Thyroid gland (tissue), 4 donors: ENCODE data around the gene AK9. TPM values are rescaled to one million over a fixed set of nuclear protein-coding genes. Genes with fewer than 3 reads are reported as not detected.

Source experiments
- DNase-seq, 2 donors: peaks; one replicate each; pipeline ENCODE4 v3.0.0-alpha.2; 2019
- H3K27ac ChIP-seq, 3 donors: fragments of 200-600 bp; sonication (generic); 1 replicate in 2 of 3; 2 replicates in 1 of 3; pipeline ENCODE4 v1.5.1; 2016 to 2019; ENCODE audit warnings: mild to moderate bottlenecking in 1 of 3, moderate library complexity in 1 of 3
- H3K27me3 ChIP-seq: fragments of 200-600 bp; sonication (generic); one replicate; pipeline ENCODE4 v1.5.1; 2019
- H3K36me3 ChIP-seq, 2 donors: fragments of 200-600 bp; sonication (generic); one replicate each; pipeline ENCODE4 v1.5.1; 2016 to 2019
- H3K4me1 ChIP-seq, 2 donors: fragments of 200-600 bp; sonication (generic); one replicate each; pipeline ENCODE4 v1.5.1; 2017 to 2019
- H3K4me3 ChIP-seq, 3 donors: fragments of 200-600 bp; sonication (generic); replicated peaks in 1 of 3; 1 replicate in 2 of 3; 2 replicates in 1 of 3; pipeline ENCODE4 v1.5.1; 2016; ENCODE audit warnings: mild to moderate bottlenecking in 1 of 3
- H3K9me3 ChIP-seq: fragments of 200-600 bp; sonication (generic); one replicate; pipeline ENCODE4 v1.5.1; 2017
- POLR2A ChIP-seq, 2 donors: fragments of 450-650 bp; IDR thresholded peaks; one replicate each; pipeline ENCODE4 v1.6.1; 2017; ENCODE audit warnings: antibody characterized with exemption in 2 of 2, mild to moderate bottlenecking in 2 of 2, moderate library complexity in 1 of 2
- WGBS, 2 donors: methylation state at CpG; one replicate each; pipeline ENCODE4 v1.1.5; 2017; 5-methylcytosine and 5-hydroxymethylcytosine counted together
- intact Hi-C: fragments of 100-400 bp; cut with DNase I; formaldehyde crosslinking; loops from one replicate; pipeline ENCODE4 v1.15.1; 2023
- total RNA-seq, 4 donors: library from RNA; depleted of rRNA; stranded (reverse); fragments of >200 nt; gene quantifications; one replicate each; pipeline ENCODE4 v1.2.3, GENCODE V29; 2016
- TF ChIP-seq, protein P1 (sequence below), 6 experiments: fragments of 200-600 bp in 3 of 6; fragments of 450-650 bp in 3 of 6; sonication (generic) in 3 of 6; IDR thresholded peaks; one replicate each; pipeline ENCODE4 v1.5.1; 2016 to 2019; ENCODE audit warnings: antibody characterized with exemption in 6 of 6, mild to moderate bottlenecking in 2 of 6, inconsistent platforms in 1 of 6, moderate library complexity in 1 of 6

Gene AK9
- total RNA-seq, 4 donors from 2014 or later: 12.5 to 42.6 (median 15.3) TPM

DNA sequence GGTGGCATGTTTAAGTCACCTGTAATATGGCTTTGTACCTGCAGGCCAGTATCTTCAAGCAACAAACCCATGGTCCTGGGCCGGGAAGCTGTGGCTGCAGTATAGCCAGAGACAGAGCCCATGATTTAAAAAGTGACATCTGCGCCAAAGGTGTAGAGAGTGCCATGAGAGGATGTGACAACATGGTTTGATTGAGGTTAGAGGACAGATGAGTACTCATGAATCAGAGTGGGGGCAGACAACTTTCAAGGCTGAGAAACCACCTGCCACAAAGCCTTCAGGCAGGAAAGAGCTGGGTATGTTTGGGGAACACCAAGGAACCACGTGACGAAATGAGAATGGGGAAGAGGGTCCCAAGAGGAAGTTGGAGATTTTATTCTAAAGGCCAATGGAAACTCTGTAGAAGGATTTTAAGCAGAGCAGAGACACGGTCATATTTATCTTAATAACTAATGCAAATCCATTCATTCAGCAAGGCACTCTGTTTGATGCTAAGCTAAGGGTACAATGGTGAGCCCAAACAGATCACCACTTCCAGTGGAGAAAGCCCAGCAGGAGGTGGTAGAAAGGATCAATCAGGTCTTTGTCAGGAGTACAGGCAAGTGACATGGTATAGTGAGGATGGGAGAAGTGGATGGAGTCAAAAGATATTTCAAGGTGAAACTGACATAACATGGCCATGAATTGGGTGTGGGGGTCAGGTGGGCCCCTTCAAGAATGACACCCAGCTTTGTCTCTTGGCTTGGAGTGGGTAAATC, 232.0 kb downstream of the AK9 start:
- WGBS, 2 donors: 89 to 91% methylated on average over 5 of the region's 5 CpGs
- H3K4me1 ChIP-seq: peaks cover 24 to 39% of the 10 kb centered on the region in 2 donors
- no peak overlapping the region for H3K27ac ChIP-seq
- no peak overlapping the region for H3K4me3 ChIP-seq
- H3K27me3 ChIP-seq: no peaks in the 10 kb centered on the region
- TF ChIP-seq, protein P1, sequence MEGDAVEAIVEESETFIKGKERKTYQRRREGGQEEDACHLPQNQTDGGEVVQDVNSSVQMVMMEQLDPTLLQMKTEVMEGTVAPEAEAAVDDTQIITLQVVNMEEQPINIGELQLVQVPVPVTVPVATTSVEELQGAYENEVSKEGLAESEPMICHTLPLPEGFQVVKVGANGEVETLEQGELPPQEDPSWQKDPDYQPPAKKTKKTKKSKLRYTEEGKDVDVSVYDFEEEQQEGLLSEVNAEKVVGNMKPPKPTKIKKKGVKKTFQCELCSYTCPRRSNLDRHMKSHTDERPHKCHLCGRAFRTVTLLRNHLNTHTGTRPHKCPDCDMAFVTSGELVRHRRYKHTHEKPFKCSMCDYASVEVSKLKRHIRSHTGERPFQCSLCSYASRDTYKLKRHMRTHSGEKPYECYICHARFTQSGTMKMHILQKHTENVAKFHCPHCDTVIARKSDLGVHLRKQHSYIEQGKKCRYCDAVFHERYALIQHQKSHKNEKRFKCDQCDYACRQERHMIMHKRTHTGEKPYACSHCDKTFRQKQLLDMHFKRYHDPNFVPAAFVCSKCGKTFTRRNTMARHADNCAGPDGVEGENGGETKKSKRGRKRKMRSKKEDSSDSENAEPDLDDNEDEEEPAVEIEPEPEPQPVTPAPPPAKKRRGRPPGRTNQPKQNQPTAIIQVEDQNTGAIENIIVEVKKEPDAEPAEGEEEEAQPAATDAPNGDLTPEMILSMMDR (IDR thresholded peaks at IDR 0.05): no peak
- H3K9me3 ChIP-seq: no peaks in the 10 kb centered on the region
- DNase-seq: no peak
- intact Hi-C loops: no loop called here
- H3K36me3 ChIP-seq: no peaks in the 10 kb centered on the region

DNA sequence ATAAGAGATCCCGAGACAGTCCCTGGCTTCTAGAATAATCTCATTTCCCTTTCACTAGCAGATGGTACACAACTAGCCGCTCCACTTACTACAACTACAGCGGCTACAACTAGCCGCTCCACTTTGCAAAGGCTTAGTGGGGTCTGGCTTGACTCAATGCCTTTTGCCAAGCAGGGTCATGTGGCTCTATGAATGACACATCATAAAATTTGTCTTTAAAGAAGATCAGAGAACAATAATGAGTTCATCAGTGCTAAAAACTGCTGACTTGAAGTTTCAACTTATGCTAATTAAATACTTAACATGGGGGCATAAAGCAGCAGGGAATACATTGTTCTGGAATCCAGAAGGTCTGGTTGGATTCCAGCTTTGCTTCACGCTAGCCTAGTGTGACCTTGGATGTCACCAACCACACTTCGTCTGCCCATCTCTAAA, 233.4 kb downstream of the AK9 start:
- no peaks in the 10 kb centered on the region for H3K27me3 ChIP-seq
- TF ChIP-seq, protein P1 (IDR thresholded peaks at IDR 0.05): no peak
- no peak for TF ChIP-seq POLR2A (IDR thresholded peaks at IDR 0.05)
- no peaks in the 10 kb centered on the region for H3K36me3 ChIP-seq
- no peak for DNase-seq
- intact Hi-C loops: no loop called here
- H3K27ac ChIP-seq: peak overlapping the region in 1 of 3 donors; percentile 71
- 96 to 97% methylated on average over 6 of the region's 6 CpGs for WGBS, 2 donors
- H3K4me1 ChIP-seq: peaks cover 24 to 39% of the 10 kb centered on the region in 2 donors
- no peak overlapping the region for H3K4me3 ChIP-seq
- H3K9me3 ChIP-seq: no peaks in the 10 kb centered on the region

DNA sequence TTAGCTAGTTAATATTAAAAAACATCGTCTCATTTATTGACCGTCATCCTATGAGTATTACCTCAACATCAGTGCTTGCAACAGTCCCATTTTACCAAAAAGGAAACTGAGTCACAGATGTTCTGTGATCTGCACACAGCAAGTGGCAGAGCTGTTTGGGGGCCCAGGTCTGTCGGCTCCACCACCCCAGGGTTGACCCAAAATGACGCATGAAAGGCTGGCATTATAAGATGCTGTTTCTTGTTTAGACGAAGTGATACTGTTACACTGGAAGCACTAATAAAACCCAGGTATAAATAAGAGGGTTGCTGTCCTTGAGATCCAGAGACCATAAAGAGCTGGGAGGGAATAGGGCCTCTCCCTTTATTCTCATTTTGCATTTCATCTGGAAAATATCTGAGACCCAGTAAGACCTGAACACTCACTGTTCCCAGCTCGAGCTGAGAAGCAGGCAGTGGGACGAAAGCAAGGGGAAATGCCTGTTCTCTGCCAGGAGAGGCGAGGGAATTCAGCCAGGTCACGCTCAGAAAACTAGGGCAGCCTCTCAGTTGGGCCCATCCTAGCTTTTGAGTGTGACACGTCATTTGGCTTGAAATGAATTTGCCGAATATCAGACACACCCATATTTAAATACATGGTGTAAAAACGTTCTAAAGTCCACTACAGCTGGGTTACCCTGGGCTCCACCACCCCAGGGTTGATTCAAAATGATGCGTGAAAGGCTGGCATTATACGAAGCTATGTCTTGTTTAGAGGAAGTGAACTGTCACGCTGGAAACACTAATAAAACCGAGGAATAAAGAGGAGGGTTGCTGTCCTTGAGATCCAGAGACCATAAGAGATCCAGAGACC, 234.1 kb downstream of the AK9 start:
- DNase-seq: peak; percentile 86 to 89
- no peaks in the 10 kb centered on the region for H3K27me3 ChIP-seq
- H3K4me3 ChIP-seq: no peak overlapping the region
- H3K4me1 ChIP-seq: peaks cover 24 to 44% of the 10 kb centered on the region in 2 donors
- TF ChIP-seq POLR2A (IDR thresholded peaks at IDR 0.05): peak in 1 of 2 donors; percentile 42
- TF ChIP-seq, protein P1 (IDR thresholded peaks at IDR 0.05): no peak
- no peaks in the 10 kb centered on the region for H3K36me3 ChIP-seq
- H3K9me3 ChIP-seq: no peaks in the 10 kb centered on the region
- peak overlapping the region in 1 of 3 donors; percentile 71 for H3K27ac ChIP-seq
- intact Hi-C loops: no loop called here
- 47 to 71% methylated on average over 16 of the region's 16 CpGs for WGBS, 2 donors

DNA sequence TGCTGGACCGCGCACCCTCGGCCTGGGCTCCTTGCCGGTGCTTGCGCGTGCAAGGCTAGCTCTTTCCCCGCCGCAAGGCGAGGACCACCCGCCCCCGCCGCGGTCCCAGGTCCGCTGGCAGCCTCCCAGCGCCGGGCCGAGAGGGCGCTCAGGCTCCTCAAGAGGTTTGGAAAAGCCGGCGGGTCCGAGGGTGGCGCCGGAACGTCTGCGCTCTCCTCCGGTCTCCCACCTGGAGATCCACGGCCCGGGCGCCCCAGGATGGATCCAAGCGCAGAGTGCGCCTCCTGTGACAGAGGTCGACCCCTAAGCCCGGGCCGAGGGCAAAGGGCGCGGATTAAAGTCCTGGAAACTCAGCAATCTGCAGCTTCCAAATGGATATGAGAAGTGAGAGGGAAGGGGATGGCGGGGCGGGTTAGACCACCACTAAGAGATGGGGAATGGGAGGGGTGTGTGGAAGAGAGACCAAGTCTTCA, 234.9 kb downstream of the AK9 start:
- Histone ChIP-seq H3K36me3 (no peaks in the 10 kb centered on the region), H3K27me3 (no peaks in the 10 kb centered on the region), H3K4me3 (peak overlapping the region; percentile 23 to 60 (median 33)), H3K4me1 (peaks cover 22 to 47% of the 10 kb centered on the region in 2 donors), H3K9me3 (no peaks in the 10 kb centered on the region), H3K27ac (peak overlapping the region in 2 of 3 donors; percentile 52 to 71)
- peak; percentile 56 to 80 for DNase-seq
- WGBS, 2 donors: 15 to 21% methylated on average over 13 to 24 of the region's 38 CpGs
- TF ChIP-seq POLR2A (IDR thresholded peaks at IDR 0.05): peak in 1 of 2 donors; percentile 1
- TF ChIP-seq, protein P1 (IDR thresholded peaks at IDR 0.05): no peak
- intact Hi-C loops: no loop called here
